M059J (cell line): ENCODE data around the gene TNFRSF6B. TPM values are rescaled to one million over a fixed set of nuclear protein-coding genes. Genes with fewer than 3 reads are reported as not detected.

Experiments used
- DNase-seq: peaks from one replicate; pipeline ENCODE4 v3.0.0-alpha.2; 2012; ENCODE audit warnings: low read depth
- total RNA-seq: library from RNA; depleted of rRNA; stranded (reverse); fragments of >200 nt; shearing (Covaris generic); gene quantifications from 2 replicates; pipeline ENCODE4 v1.2.3, GENCODE V29; 2014

Gene TNFRSF6B
- total RNA-seq, 1 experiment from 2014 or later, result 1.9 TPM

GRCh38 chr20:63695424-63696305, 787 bp upstream of the TNFRSF6B start:
- peak; percentile 7 for DNase-seq

- DNase-seq, result peak; percentile 24
Measured at GRCh38 chr20:63696306-63696627, 185 bp upstream of the TNFRSF6B start.

- no peak for DNase-seq
Measured at GRCh38 chr20:63697357-63697867, 960 bp downstream of the TNFRSF6B start.

GRCh38 chr20:63697868-63698545, 1.6 kb downstream of the TNFRSF6B start:
- DNase-seq, result no peak

GRCh38 chr20:63698739-63699465, 2.5 kb downstream of the TNFRSF6B start:
- peak; percentile 95 for DNase-seq

- no peak for DNase-seq
Measured at GRCh38 chr20:63699466-63700198, 3.2 kb downstream of the TNFRSF6B start.

GRCh38 chr20:63700199-63701050, 4.0 kb downstream of the TNFRSF6B start:
- no peak for DNase-seq

- DNase-seq, result no peak
Measured at GRCh38 chr20:63701051-63701328, 4.5 kb downstream of the TNFRSF6B start.

- no peak for DNase-seq
Measured at GRCh38 chr20:63701329-63702035, 5.0 kb downstream of the TNFRSF6B start.

- no peak for DNase-seq
Measured at GRCh38 chr20:63702036-63702665, 5.7 kb downstream of the TNFRSF6B start.

- peak; percentile 11 for DNase-seq
Measured at GRCh38 chr20:63702751-63703470, 6.5 kb downstream of the TNFRSF6B start.

GRCh38 chr20:63703471-63703975, 7.1 kb downstream of the TNFRSF6B start:
- DNase-seq, result no peak

GRCh38 chr20:63703976-63704748, 7.7 kb downstream of the TNFRSF6B start:
- no peak for DNase-seq

GRCh38 chr20:63704749-63705117, 8.3 kb downstream of the TNFRSF6B start:
- DNase-seq, result no peak

GRCh38 chr20:63705232-63706026, 9.0 kb downstream of the TNFRSF6B start:
- no peak for DNase-seq

- no peak for DNase-seq
Measured at GRCh38 chr20:63706027-63706695, 9.7 kb downstream of the TNFRSF6B start.
